GM12878 (cell line): ENCODE data around the gene WSCD2. TPM values are rescaled to one million over a fixed set of nuclear protein-coding genes. Genes with fewer than 3 reads are reported as not detected.
"Not testable (repeated sequence)": the region's sequence is repeated elsewhere in the genome, so short reads cannot be mapped to it uniquely, and the experiment has no call there.

ENCODE experiments used
- ATAC-seq: fragments of 200-7000 bp; cut with Tn5 transposase; 3 replicates; pipeline ENCODE4 v1.9.1; 2020; ENCODE audit warnings: mild to moderate bottlenecking, moderate library complexity
- BruUV-seq: library from RNA; stranded (reverse); fragments of 400-500 nt; replicated peaks from 2 replicates; lab custom pipeline; 2021; lab: Mats Ljungman, UMichigan
- CTCF ChIA-PET: fragments of 300-600 bp; sonication (Branson Sonifier 250); formaldehyde crosslinking; extraction: SDS; loops from one replicate; lab custom pipeline; 2021; ENCODE audit warnings: inconsistent platforms; lab: Yijun Ruan, JAX
- POLR2A ChIA-PET: fragments of 350-600 bp; formaldehyde crosslinking; extraction: SDS; loops from one replicate; lab custom pipeline; 2021; ENCODE audit warnings: inconsistent platforms; lab: Charles Lee
- RAD21 ChIA-PET: fragments of 300-600 bp; sonication (Branson Sonifier 250); formaldehyde crosslinking; loops from one replicate; lab custom pipeline; 2023; ENCODE audit warnings: antibody characterized with exemption; ENCODE audit not compliant: unreplicated experiment; lab: Charles Lee
- SMC1A ChIA-PET: fragments of 300-600 bp; sonication (Branson Sonifier 250); formaldehyde crosslinking; loops from one replicate; lab custom pipeline; 2023; ENCODE audit not compliant: unreplicated experiment, uncharacterized antibody; lab: Charles Lee
- DNase-seq: peaks from one replicate; pipeline ENCODE4 v3.0.0-alpha.2; 2011; ENCODE audit warnings: low read depth, low spot score
- FAIRE-seq: peaks from 3 replicates; lab custom pipeline; 2011; peaks lifted over from hg19 to GRCh38; lab: Jason Lieb, UNC
- H2AFZ ChIP-seq: 2 replicates; pipeline ENCODE4 v1.6.0; 2011; ENCODE audit warnings: low read depth, low read length, control low read depth; ENCODE audit not compliant: control insufficient read depth
- H3K27ac ChIP-seq: 2 replicates; pipeline ENCODE4 v1.5.1; 2011; ENCODE audit warnings: control low read depth; ENCODE audit not compliant: control insufficient read depth, insufficient read depth
- H3K27me3 ChIP-seq, 2 experiments: replicated peaks in 1 of 2; 2 replicates each; pipeline versions ENCODE4 v1.6.0 to v1.6.1; 2011; ENCODE audit warnings: low read length in 1 of 2; ENCODE audit not compliant: control insufficient read depth in 2 of 2, insufficient read depth in 2 of 2
- H3K36me3 ChIP-seq, 2 experiments: 2 replicates each; pipeline ENCODE4 v1.5.1; 2011; ENCODE audit warnings: low read length in 1 of 2; ENCODE audit not compliant: control insufficient read depth in 2 of 2, insufficient read depth in 2 of 2
- H3K4me1 ChIP-seq: 2 replicates; pipeline ENCODE4 v1.6.1; 2011; ENCODE audit warnings: mild to moderate bottlenecking, low read length, moderate library complexity, mixed read lengths; ENCODE audit not compliant: control insufficient read depth, insufficient read depth
- H3K4me2 ChIP-seq: 2 replicates; pipeline ENCODE4 v1.6.0; 2011; ENCODE audit warnings: control low read depth; ENCODE audit not compliant: control insufficient read depth, insufficient read depth
- H3K4me3 ChIP-seq: fragments of 200-600 bp; sonication (generic); 2 replicates; pipeline ENCODE4 v1.5.1; 2016
- H3K79me2 ChIP-seq: 2 replicates; pipeline ENCODE4 v1.6.0; 2011; ENCODE audit warnings: low read length; ENCODE audit not compliant: control insufficient read depth, insufficient read depth
- H3K9ac ChIP-seq: 2 replicates; pipeline ENCODE4 v1.8.0; 2011; ENCODE audit warnings: low read length, control low read depth, mixed read lengths; ENCODE audit not compliant: control insufficient read depth, insufficient read depth
- H3K9me3 ChIP-seq: replicated peaks from 3 replicates; pipeline ENCODE4 v1.5.1; 2011; ENCODE audit warnings: mild to moderate bottlenecking, low read length; ENCODE audit not compliant: control insufficient read depth, insufficient read depth
- H4K20me1 ChIP-seq: 2 replicates; pipeline ENCODE4 v1.6.0; 2011; ENCODE audit not compliant: control insufficient read depth, insufficient read depth
- ATF7 ChIP-seq: fragments of 450-650 bp; IDR thresholded peaks from 2 replicates; pipeline ENCODE4 v1.6.1; 2016; ENCODE audit warnings: low read depth, mild to moderate bottlenecking
- BMI1 ChIP-seq: fragments of 450-650 bp; IDR thresholded peaks from 2 replicates; pipeline ENCODE4 v1.6.1; 2016; ENCODE audit warnings: mild to moderate bottlenecking, moderate library complexity, borderline replicate concordance
- CBFB ChIP-seq: IDR thresholded peaks from 2 replicates; pipeline ENCODE4 v1.6.1; 2016; ENCODE audit warnings: antibody characterized with exemption, low read depth
- E4F1 ChIP-seq: fragments of 450-650 bp; IDR thresholded peaks from 2 replicates; pipeline ENCODE4 v1.6.1; 2018; ENCODE audit warnings: borderline replicate concordance, mild to moderate bottlenecking; ENCODE audit not compliant: partially characterized antibody
- HCFC1 ChIP-seq: fragments of 150-350 bp; IDR thresholded peaks from 2 replicates; pipeline ENCODE4 v1.6.1; 2014; ENCODE audit warnings: low read length
- HDGF ChIP-seq: fragments of 450-650 bp; IDR thresholded peaks from 2 replicates; pipeline ENCODE4 v1.6.1; 2016; ENCODE audit warnings: antibody characterized with exemption
- JUND ChIP-seq: IDR thresholded peaks from 2 replicates; pipeline ENCODE4 v1.6.1; 2012; ENCODE audit warnings: low read depth, mild to moderate bottlenecking, low read length, improper control_type of control experiment, moderate library complexity
- KDM1A ChIP-seq: fragments of 200-600 bp; sonication (generic); IDR thresholded peaks from 2 replicates; pipeline ENCODE4 v1.6.1; 2016; ENCODE audit warnings: borderline replicate concordance
- LARP7 ChIP-seq: fragments of 450-650 bp; IDR thresholded peaks from 2 replicates; pipeline ENCODE4 v1.6.1; 2017; ENCODE audit warnings: mild to moderate bottlenecking
- NR2C2 ChIP-seq: IDR thresholded peaks from 2 replicates; pipeline ENCODE4 v1.6.1; 2011; ENCODE audit warnings: borderline replicate concordance, low read depth; ENCODE audit not compliant: control insufficient read depth, insufficient read length
- RAD51 ChIP-seq: fragments of 450-650 bp; IDR thresholded peaks from 2 replicates; pipeline ENCODE4 v1.6.1; 2016; ENCODE audit warnings: moderate library complexity, mild to moderate bottlenecking, inconsistent platforms
- RBBP5 ChIP-seq: fragments of 200-600 bp; sonication (generic); conservative IDR thresholded peaks from 2 replicates; pipeline ENCODE4 v1.6.1; 2016
- SRF ChIP-seq, 2 experiments: IDR thresholded peaks; 2 replicates each; pipeline ENCODE4 v1.6.1; 2011; ENCODE audit warnings: low read depth in 2 of 2, low read length in 2 of 2, mild to moderate bottlenecking in 1 of 2, moderate library complexity in 1 of 2
- TCF3 ChIP-seq: IDR thresholded peaks from 2 replicates; pipeline ENCODE4 v1.6.1; 2012; ENCODE audit warnings: low read depth, mild to moderate bottlenecking, low read length, borderline replicate concordance; ENCODE audit not compliant: insufficient read depth
- WGBS: methylation state at CpG from one replicate; pipeline ENCODE4 v1.1.6; 2016; ENCODE audit warnings: low lambda C conversion rate; ENCODE audit not compliant: insufficient replicate concordance, insufficient coverage; ENCODE audit errors: missing lambda C conversion rate; 5-methylcytosine and 5-hydroxymethylcytosine counted together
- in situ Hi-C: fragments of 300-500 bp; cut with MboI; formaldehyde crosslinking; loops from 9 replicates; pipeline ENCODE4 v1.14.3; 2018; ENCODE audit warnings: mixed read lengths
- intact Hi-C: fragments of 100-400 bp; cut with micrococcal nuclease; formaldehyde crosslinking; loops from one replicate; pipeline ENCODE4 v1.14.2; 2022; ENCODE audit not compliant: unreplicated experiment
- polyA plus RNA-seq, 11 experiments: library from polyadenylated mRNA; depleted of rRNA in 4 of 11; unstranded in 6 of 11; stranded (reverse) in 5 of 11; fragments of >200 nt; fragmentation: Nextera tagmentation in 4 of 11; fragmentation: Illumina TruSeq in 1 of 11; extraction: Ambion mirVana in 4 of 11; extraction: Trizol in 1 of 11; gene quantifications; 1 replicate in 1 of 11; 2 replicates in 10 of 11; pipeline versions ENCODE4 v1.2.1 to v1.2.3, GENCODE V29; 2011 to 2016; ENCODE audit warnings: inconsistent platforms in 2 of 11, missing spikeins in 2 of 11, low read depth in 1 of 11
- total RNA-seq, 4 experiments: library from RNA; depleted of rRNA in 3 of 4; stranded (reverse); fragments of >200 nt in 3 of 4; fragmentation: Illumina TruSeq in 1 of 4; extraction: Trizol in 1 of 4; gene quantifications; 2 replicates each; pipeline versions ENCODE4 v1.2.1 to v1.2.3, GENCODE V29; 2013 to 2021
- TF ChIP-seq, protein P1 (sequence below): fragments of 450-650 bp; IDR thresholded peaks from 2 replicates; pipeline ENCODE4 v1.6.1; 2017; ENCODE audit warnings: mild to moderate bottlenecking

WSCD2 gene
- total and polyA plus RNA-seq, 10 of the 15 experiments (the other 5 are each of a cell fraction or from before 2014, with no cell fraction given): 0.41 TPM; not detected in 9

- not testable (repeated sequence) for H4K20me1 ChIP-seq
- WGBS: 47% methylated on average over 2 of the region's 2 CpGs
These were observed 96.0 kb downstream of the WSCD2 start for GRCh38 chr12:108225101-108225500.

DNA sequence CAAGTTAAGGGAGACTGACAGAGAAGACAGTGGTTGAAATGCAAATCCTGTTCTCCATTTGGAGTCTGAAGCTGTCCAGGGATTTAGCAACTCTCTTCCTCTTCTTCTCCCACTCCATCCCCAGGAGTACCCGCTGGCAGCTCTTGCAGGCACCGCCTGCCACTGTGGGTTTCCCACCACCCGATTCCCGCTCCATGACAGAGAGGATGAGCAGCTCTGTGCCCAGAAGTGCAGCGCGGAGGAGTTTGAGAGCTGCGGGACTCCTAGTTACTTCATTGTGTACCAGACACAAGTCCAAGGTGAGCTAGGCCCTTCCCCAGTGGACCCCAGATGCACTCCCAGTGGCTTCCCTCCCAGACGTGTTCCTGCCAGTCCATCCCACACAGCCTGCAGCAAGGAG, 97.8 kb downstream of the WSCD2 start:
- in situ Hi-C loops: no loop called here
- no peak overlapping the region for H3K9ac ChIP-seq
- CTCF ChIA-PET: no interaction called here
- RAD21 ChIA-PET: no interaction called here
- H2AFZ ChIP-seq: no peak overlapping the region
- H3K79me2 ChIP-seq: no peaks in the 10 kb centered on the region
- POLR2A ChIA-PET: no interaction called here
- H4K20me1 ChIP-seq: no peaks in the 10 kb centered on the region
- no peak for ATAC-seq
- no peak overlapping the region for H3K4me3 ChIP-seq
- intact Hi-C loops: no loop called here
- WGBS: 41% methylated on average over 8 of the region's 8 CpGs
- SMC1A ChIA-PET: no interaction called here
- no peak for DNase-seq
- TF ChIP-seq BMI1 (no peak), RAD51 (no peak), JUND (no peak), CBFB (no peak), RBBP5 (no peak), SRF (IDR thresholded peaks at IDR 0.05; ENCODE audit: low read depth in 2 of 2, low read length in 2 of 2) (no peak), TCF3 (no peak), HCFC1 (no peak), ATF7 (no peak), NR2C2 (no peak), E4F1 (no peak), HDGF (no peak), LARP7 (no peak), KDM1A (no peak)
- TF ChIP-seq, protein P1, sequence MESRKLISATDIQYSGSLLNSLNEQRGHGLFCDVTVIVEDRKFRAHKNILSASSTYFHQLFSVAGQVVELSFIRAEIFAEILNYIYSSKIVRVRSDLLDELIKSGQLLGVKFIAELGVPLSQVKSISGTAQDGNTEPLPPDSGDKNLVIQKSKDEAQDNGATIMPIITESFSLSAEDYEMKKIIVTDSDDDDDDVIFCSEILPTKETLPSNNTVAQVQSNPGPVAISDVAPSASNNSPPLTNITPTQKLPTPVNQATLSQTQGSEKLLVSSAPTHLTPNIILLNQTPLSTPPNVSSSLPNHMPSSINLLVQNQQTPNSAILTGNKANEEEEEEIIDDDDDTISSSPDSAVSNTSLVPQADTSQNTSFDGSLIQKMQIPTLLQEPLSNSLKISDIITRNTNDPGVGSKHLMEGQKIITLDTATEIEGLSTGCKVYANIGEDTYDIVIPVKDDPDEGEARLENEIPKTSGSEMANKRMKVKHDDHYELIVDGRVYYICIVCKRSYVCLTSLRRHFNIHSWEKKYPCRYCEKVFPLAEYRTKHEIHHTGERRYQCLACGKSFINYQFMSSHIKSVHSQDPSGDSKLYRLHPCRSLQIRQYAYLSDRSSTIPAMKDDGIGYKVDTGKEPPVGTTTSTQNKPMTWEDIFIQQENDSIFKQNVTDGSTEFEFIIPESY: no peak
- H3K27ac ChIP-seq: no peak overlapping the region
- no peak overlapping the region for H3K4me2 ChIP-seq
- no peaks in the 10 kb centered on the region for H3K36me3 ChIP-seq
- BruUV-seq: no TSS peak
- no peaks in the 10 kb centered on the region; the same call in 2 of the 3 replicates for H3K9me3 ChIP-seq
- peaks cover 0 to 3% of the 10 kb centered on the region in 2 experiments; a peak in 3 of 4 replicates for H3K27me3 ChIP-seq
- no peaks in the 10 kb centered on the region for H3K4me1 ChIP-seq
- no peak for FAIRE-seq

More at GRCh38 chr12:108225101-108225500, 96.0 kb downstream of the WSCD2 start:
- H3K9ac ChIP-seq, BruUV-seq, H3K27me3 ChIP-seq, H3K9me3 ChIP-seq, H3K27ac ChIP-seq, POLR2A ChIA-PET, H3K36me3 ChIP-seq, DNase-seq, RAD21 ChIA-PET, H2AFZ ChIP-seq, H3K79me2 ChIP-seq, H3K4me1 ChIP-seq, in situ Hi-C loops, intact Hi-C loops, H3K4me2 ChIP-seq, ATAC-seq, H3K4me3 ChIP-seq, FAIRE-seq: not testable (repeated sequence)
- SMC1A ChIA-PET: interaction anchor here (0.6 kb wide), 1 partner anchor 43 kb away, joined by 3 read pairs; no protein-coding TSS in a partner anchor
- CTCF ChIA-PET: interaction anchor here (0.6 to 1.0 kb wide), 2 partner anchors 9 to 53 kb away, joined by 3 to 4 read pairs; no protein-coding TSS in a partner anchor
